ENCODE measurements around the gene ABI3BP.

ABI3BP gene

DNA sequence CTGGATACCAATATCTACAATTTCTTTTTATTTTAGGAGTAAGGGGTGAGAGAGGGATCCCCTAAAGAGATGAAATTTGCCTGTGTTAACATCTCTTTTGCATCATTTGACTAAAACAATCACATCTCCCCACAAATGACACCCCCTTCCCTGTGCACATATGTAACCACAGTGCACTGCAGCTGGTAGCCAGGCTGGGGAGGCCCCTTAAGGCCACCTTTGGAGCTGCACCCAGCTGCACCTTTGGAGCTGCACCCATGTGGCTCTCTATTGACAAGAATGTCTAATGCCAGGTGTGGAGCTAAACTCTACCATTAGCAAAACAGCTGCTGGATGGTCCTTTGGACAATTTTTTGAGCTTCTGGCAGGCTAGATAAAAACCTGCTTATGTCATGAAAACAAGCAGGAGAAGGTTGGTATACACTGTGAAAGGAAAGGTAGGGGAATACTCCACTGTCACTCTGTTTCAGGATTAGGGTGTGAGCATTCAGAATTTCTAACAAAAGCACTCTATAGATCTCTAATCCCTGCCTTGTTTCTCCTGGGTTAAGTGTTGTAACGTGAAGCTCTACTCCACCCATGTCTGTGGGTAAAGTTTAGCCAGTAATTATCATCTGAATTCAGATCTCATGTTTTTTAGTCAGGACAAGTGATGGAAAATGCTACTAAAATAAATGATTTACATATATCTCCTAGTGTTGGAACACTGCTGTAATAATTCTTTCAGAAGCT is 231.8 kb downstream of the ABI3BP start:
- no peak for DNase-seq

GRCh38 chr3:100760377-100760776 is 232.8 kb downstream of the ABI3BP start:
- DNase-seq, result no peak

- DNase-seq, result no peak
Observed at GRCh38 chr3:100759950-100760349, 233.3 kb downstream of the ABI3BP start.

DNA sequence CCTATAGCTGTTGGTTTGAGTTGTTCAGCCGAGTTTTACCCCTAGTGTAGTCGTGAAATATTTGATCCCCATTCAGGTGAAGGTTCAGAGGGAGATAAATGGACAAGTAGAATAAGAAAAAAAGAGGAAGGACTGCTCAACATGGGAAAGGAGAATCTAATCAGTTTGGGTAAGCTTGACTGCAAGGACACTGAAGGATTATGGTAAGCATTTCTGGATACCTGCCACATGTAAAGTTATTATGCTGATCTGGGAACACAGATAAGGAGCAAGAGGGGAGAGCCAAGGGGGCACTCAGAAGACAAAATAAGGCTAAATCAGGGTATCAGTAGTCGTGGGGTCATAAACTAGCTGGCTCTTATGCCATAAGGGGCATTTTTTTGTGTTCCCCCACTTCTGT is 234.1 kb downstream of the ABI3BP start:
- no peak for DNase-seq

GRCh38 chr3:100756441-100756840 is 236.8 kb downstream of the ABI3BP start:
- DNase-seq, result no peak

GRCh38 chr3:100754563-100755334 is 238.5 kb downstream of the ABI3BP start:
- no peak for DNase-seq

DNA sequence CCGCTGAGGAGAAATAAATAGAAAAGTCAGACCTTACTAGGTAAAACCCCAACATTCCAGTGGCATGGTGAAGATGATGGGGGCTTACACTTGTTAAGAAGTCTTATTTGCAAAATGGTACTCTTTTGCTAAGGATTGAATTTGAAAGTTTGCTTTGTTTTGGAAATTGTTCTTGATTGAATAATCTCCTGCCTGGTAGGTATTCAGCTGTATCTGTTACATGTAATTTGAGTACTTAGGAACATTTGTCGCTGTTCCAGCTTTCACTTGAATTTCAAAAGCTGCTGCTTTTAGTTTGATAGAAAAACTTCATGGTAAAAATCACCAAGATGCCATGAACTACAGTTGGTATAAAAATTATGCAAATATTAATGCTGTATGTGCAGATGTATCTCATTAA is 239.4 kb downstream of the ABI3BP start:
- no peak for DNase-seq

DNA sequence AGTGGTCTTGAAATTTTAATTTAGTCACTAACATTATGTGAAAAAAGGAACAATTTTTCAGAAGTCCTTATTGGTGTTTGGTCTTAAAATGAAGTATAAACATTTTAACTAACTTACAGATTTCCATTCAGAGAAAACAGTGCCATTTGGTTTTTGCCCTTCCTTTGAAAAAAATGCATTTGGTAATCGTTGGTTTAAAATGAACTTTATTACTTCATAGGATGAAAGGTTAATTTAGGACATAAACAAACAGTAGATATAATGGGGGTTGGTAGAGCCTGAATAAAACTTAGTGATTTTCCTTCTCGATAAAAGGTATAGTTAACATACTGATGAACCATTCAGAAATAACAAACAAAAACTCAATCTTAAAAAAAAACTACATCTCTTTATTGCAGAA is 244.3 kb downstream of the ABI3BP start:
- DNase-seq, result no peak

GRCh38 chr3:100748220-100748619 is 245.0 kb downstream of the ABI3BP start:
- no peak for DNase-seq

DNA sequence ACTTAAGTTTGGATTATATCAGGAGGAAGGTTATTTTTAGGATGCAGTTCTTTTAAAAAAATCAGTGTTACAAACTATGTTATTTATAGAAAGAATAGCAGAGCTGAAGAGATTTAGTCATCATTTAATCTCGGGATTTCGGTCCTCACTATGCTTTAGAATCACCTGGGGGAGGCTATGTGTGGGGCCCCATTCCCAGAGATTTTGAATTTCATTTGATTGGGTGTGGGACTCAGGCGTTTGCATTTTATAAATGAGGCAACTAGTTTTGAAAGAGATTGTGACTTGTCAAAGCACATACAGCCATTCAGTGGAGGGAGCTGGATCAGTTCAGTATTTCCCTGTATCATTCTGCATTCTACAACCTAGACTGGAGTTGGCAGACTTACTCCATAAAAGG is 247.1 kb downstream of the ABI3BP start:
- DNase-seq, result no peak

DNA sequence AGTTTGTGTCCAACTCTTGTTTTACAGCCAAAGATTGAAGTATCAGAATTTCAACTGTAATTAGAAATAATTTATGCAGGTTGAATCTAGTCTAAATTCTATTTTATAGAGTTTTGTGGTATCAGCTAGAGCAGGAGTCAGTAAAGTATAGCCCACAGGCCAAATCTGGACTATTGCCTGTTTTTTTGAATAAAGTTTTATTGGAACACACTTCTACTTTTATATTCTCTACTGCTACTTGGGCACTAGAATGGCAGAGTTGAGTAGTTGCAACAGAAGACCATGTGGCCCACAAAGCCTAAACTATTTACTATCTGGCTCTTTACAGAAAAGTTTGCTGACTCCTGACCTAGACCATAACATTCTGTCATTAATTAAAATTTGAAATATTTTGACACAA is 247.6 kb downstream of the ABI3BP start:
- DNase-seq, result no peak

DNA sequence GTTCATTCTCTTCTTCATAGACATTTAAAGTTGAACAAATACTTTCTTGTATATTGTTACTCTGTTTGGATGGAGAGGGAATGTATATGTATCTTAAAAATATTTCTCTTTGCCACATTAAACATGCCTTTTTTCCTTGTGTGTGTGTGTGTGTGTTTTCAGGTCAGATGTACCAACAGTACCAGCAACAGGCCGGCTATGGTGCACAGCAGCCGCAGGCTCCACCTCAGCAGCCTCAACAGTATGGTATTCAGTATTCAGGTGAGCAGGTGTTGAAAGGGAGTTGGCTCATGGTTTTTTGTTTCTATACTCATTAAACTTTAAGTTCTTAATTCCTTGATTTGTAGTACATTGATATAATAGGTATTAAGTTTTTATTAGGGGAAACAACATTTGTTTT is 248.6 kb downstream of the ABI3BP start:
- DNase-seq, result no peak

DNA sequence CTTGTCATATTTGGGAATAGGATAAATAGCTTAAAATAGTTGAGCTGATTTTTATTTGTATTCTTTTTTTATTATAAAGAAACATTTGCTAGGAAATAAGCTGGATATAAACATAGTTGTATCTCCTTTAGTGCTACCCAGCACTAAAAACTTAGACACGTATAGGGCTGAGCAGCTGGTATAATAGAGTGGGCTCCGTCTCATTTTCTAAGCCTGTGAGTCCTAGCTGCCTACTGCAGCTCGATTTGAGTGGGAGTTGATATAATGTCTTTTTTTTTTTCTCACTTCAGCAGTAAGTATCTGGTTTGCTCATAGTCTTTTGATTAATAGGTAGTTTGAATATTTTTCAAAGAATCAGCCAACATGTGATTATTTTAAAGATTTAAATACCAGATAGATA is 249.7 kb downstream of the ABI3BP start:
- no peak for DNase-seq

DNA sequence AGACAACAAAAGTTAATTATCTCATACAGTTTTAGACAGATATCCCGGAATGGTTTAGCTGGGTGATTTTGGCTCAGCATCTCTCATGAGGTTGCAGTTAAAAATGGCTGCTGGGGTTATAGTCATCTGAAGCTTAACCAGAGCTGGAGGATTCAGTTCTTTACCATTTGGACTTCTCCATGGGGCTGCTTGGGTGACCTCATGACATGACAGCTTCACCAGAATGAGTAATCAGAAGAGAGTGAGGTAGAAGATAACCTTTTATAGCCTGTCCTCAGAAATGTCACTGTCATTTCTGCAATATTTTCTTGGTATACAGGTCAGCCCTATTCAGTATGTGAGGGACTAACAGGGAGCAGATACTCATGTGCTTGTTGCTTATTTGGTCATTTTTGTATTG is 253.0 kb downstream of the ABI3BP start:
- DNase-seq, result no peak

DNA sequence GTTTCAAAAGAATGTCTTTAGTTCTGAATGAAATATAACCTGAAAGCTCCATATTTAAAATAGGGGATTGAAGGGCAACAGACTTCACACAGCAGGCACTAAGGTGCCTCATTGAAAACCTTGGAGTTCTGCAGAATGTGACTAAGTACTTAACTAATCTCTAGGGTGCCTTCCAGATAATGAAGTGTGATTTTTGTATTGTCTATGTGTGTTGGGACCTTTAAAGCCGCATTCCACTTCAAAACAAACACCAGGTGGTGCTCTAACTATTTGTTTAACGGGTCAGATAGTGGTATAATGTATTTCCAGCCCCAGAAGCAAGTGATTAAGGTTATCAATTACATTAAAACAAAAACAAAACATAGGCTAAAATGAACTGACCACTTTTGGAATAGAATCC is 255.9 kb downstream of the ABI3BP start:
- DNase-seq, result no peak

DNA sequence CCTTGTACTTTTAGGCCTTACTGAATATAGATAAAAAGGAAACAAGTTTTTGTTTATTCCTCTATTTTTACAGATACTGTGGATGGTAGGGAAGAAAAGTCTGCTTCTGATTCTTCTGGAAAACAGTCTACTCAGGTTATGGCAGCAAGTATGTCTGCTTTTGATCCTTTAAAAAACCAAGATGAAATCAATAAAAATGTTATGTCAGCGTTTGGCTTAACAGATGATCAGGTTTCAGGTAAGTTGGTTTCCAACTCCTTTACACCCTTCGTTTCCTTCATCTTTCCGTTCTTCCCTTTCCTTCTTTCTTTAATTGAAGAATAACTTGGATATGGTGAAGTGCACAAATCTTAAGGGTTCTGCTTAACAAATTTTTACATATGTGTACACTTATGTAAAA is 260.8 kb downstream of the ABI3BP start:
- DNase-seq, result no peak

- DNase-seq, result no peak
Observed at GRCh38 chr3:100730524-100730923, 262.7 kb downstream of the ABI3BP start.

DNA sequence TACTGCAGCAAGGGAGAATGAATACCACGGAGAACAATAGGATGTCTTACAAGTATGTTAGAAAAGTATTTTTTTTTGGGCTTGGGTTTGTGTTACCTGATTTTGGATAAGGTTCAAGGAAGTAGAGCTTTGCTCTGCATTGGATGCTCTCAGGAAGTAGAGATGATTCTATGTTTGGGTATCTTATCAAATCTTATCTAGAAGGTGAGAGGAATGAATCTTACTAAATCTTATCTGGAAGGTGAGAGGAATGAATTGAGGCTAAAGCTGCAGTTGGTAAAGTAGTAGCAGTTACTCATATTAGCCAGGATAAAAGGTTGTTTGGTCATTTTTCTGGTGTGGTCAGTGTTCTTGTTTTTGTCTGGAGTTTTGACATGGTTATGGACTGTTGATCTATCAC is 266.5 kb downstream of the ABI3BP start:
- DNase-seq, result no peak

- no peak for DNase-seq
Observed at GRCh38 chr3:100725935-100726513, 267.2 kb downstream of the ABI3BP start.

DNA sequence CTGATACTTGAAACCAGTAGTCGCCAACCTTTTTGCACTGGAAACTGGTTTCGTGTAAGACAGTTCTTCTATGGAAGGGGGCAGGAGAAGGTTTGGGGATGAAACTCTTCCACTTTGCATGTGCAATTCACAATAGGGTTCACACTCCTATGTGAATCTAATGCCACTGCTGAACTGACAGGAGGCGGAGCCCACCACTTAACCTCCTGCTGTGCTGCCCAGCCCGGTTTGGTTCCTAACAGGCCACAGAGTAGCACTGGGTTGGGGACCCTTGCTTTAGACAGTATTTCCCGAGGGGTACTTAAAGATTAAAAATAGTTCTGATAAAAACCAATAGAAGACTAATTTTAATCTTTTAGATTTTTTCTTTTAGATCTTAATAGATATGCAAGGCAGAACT is 272.8 kb downstream of the ABI3BP start:
- DNase-seq, result no peak

DNA sequence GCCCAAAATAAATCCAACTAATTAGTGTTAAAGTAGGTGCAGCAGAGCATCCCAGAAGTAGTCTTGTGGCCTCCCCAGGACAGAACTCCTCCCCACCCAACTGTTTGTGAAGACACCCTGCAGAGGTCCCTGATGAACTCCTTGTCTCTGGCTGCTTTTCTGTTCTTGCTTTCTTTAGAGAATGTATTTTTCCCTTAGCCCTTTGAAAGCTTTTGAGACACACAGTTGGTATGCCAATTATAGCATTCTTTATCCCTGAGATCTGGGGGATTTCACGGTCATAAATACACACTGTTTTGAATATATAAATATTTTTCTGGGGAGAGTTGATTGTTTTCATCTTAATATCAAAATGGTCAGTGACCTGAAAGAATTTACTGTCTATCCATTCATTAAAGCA is 274.1 kb downstream of the ABI3BP start:
- no peak for DNase-seq

GRCh38 chr3:100717637-100718487 is 275.4 kb downstream of the ABI3BP start:
- DNase-seq, result no peak

DNA sequence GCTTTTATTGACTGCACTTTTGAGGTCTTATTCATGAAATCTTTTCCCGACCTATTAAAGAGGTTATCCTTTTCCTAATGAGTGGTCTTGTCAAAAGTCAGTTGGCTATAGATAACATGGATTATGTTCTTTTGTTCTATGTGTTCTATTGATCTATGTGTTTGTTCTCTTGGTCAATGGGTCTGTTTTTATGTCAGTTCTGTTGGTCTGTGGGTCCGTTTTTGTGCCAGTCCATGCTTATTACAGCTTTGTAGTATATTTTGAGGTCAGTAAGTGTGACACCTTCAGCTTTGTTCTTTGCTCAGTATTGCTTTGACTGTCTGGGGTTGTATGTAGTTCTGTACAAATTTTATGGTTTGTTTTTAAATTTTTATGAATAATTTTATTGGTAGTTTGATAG is 276.2 kb downstream of the ABI3BP start:
- DNase-seq, result no peak
